Ectodermal cell (in vitro differentiated cells): ENCODE measurements around the gene ADGRD2.
"Not testable (repeated sequence)": the region's sequence is repeated elsewhere in the genome, so short reads cannot be mapped to it uniquely, and the experiment has no call there.

ENCODE experiments used
- H3K27ac ChIP-seq: 2 replicates; pipeline ENCODE4 v1.7.0; 2013; ENCODE audit warnings: mild to moderate bottlenecking, low read depth, low read length; ENCODE audit not compliant: insufficient read depth, poor library complexity, severe bottlenecking
- H3K27me3 ChIP-seq: 2 replicates; pipeline ENCODE4 v1.7.0; 2013; ENCODE audit warnings: mild to moderate bottlenecking, low read length; ENCODE audit not compliant: insufficient read depth, control insufficient read depth, poor library complexity, severe bottlenecking
- H3K36me3 ChIP-seq: one replicate; pipeline ENCODE4 v1.7.0; 2013; ENCODE audit warnings: low read length; ENCODE audit not compliant: control insufficient read depth, insufficient read depth
- H3K4me1 ChIP-seq: one replicate; pipeline ENCODE4 v1.7.0; 2013; ENCODE audit warnings: low read length; ENCODE audit not compliant: control insufficient read depth, insufficient read depth
- H3K4me3 ChIP-seq: 2 replicates; pipeline ENCODE4 v1.7.0; 2013; ENCODE audit warnings: low read depth, low read length, control low read depth; ENCODE audit not compliant: insufficient read depth
- H3K9me3 ChIP-seq: 2 replicates; pipeline ENCODE4 v1.7.0; 2013; ENCODE audit warnings: mild to moderate bottlenecking, low read length, moderate library complexity; ENCODE audit not compliant: control insufficient read depth
- WGBS, 2 experiments: methylation state at CpG; one replicate each; pipeline ENCODE4 v1.1.7; 2013; ENCODE audit warnings: missing lambda C conversion rate in 2 of 2; 5-methylcytosine and 5-hydroxymethylcytosine counted together

The ADGRD2 gene

DNA sequence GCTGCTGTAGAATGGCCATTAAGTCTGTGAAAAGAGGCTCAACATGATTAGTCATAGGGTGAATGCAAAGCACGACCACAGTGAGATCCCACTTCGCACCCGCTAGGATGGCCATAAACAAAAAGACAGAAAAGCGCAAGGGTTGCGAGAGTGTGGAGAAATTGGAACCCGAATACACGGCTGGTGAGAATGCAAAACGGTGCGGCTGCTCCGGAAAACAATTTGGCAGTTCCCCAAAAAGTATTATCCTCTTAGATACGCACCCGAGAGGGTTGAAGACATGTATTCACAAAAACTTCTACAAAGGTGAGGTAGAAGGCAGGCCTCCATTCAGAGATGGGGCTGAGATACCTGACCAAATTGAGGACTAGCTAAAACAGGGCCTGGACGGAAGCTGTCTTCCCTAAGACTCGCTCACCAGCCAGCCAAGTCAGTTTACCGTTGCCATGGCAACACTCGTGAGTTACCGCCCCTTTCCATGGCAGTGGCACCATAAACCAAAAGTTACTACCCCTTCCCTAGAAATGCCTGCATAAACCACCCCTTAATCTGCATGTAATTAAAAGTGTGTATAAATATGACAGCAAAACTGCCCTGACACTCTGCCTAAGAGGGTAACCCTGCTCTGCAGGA is 34.3 kb upstream of the ADGRD2 start:
- no peak overlapping the region for H3K27ac ChIP-seq
- no peak overlapping the region for H3K4me3 ChIP-seq
- no peaks in the 10 kb centered on the region for H3K27me3 ChIP-seq
- 80 to 81% methylated on average over 17 of the region's 17 CpGs for WGBS, 2 experiments
- H3K36me3 ChIP-seq: peaks cover 26% of the 10 kb centered on the region
- H3K9me3 ChIP-seq: no peaks in the 10 kb centered on the region
- H3K4me1 ChIP-seq: peaks cover 8% of the 10 kb centered on the region

DNA sequence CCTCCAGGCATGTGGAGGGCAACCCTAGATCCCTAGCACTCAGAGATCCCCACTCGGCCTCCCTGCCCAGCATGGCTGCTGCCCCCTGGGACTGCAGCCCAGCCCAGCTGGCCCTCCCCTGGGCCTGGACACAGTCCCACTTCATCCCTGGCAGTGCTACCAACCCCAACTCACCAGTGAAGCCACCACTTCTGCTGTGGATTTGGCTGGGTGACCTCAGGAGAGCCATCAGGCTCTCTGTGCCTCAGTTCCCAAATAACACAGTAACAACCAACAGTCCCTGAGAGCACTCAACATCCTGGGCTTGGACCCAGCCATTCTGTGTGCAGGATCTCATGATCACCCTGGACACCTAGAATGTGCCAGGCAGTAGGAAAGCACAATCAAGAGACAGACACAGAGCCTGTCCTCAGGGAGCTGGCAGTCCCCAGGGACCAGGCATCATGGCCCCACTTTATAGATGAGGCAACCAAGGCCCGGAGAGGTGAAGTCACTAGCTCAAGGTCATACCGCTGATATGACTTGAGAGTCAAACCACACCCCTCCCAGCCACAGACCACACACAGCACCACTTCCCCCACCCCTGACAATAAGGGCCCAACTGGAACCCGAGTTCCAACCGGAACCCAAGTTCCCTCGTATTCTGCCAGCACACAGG is 30.3 kb upstream of the ADGRD2 start:
- Histone ChIP-seq H3K9me3 (no peaks in the 10 kb centered on the region), H3K4me1 (no peaks in the 10 kb centered on the region), H3K27ac (no peak overlapping the region), H3K27me3 (no peaks in the 10 kb centered on the region), H3K4me3 (no peak overlapping the region), H3K36me3 (no peaks in the 10 kb centered on the region)
- 83 to 85% methylated on average over 6 of the region's 6 CpGs for WGBS, 2 experiments

- Histone ChIP-seq H3K4me1 (no peaks in the 10 kb centered on the region), H3K36me3 (no peaks in the 10 kb centered on the region), H3K27ac (no peak overlapping the region), H3K4me3 (no peak overlapping the region), H3K27me3 (no peaks in the 10 kb centered on the region), H3K9me3 (no peaks in the 10 kb centered on the region)
- 90 to 91% methylated on average over 7 of the region's 7 CpGs for WGBS, 2 experiments
Observed at GRCh38 chr9:124420991-124421543, 29.2 kb upstream of the ADGRD2 start.

DNA sequence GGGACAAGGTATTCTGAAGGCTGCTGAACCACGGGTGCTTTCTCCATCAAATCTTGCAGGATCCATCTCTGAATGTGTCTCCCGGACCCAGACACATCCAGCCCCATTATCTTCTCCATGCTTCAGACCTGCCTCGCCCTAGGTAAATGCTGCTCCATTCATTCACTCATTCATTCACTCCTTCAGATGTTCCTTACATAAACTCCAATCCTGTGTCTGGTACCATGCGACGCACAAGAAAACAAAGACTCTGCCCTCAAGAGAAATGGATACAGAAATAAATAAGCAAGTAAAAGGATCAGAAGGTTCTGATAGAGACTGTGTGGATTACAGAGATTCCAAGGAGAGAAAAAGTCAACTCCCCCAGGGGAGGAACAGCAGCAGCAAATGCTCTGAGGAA is 27.1 kb upstream of the ADGRD2 start:
- Histone ChIP-seq H3K36me3 (no peaks in the 10 kb centered on the region), H3K27ac (no peak overlapping the region), H3K9me3 (no peaks in the 10 kb centered on the region), H3K4me1 (no peaks in the 10 kb centered on the region), H3K4me3 (no peak overlapping the region), H3K27me3 (no peaks in the 10 kb centered on the region)
- WGBS, 2 experiments: 94 to 96% methylated on average over 5 of the region's 5 CpGs

DNA sequence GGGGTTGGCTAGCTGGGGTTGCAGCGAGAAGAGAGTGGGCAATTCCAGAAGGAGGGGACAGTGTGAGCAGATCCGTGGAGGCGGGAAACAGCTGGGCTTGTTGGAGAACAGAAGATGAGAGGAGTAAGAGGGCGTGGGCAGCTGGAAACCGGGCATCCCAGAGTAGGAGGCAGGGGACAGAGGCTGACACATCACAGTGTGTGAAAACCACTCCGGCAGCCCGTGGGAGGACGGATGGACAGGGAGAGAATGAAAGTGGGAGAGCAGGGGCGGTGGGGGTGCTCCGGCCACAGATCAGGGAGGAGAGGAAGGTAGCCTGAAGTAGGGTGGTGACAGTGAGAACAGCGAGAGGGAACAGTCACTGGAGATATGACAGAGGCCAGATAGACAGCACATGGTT is 26.7 kb upstream of the ADGRD2 start:
- H3K27ac ChIP-seq: no peak overlapping the region
- H3K4me3 ChIP-seq: no peak overlapping the region
- H3K4me1 ChIP-seq: no peaks in the 10 kb centered on the region
- H3K36me3 ChIP-seq: no peaks in the 10 kb centered on the region
- 73 to 75% methylated on average over 11 of the region's 11 CpGs for WGBS, 2 experiments
- H3K27me3 ChIP-seq: no peaks in the 10 kb centered on the region
- H3K9me3 ChIP-seq: no peaks in the 10 kb centered on the region

GRCh38 chr9:124425733-124426132 is 24.5 kb upstream of the ADGRD2 start:
- H3K36me3 ChIP-seq, H3K27ac ChIP-seq, H3K9me3 ChIP-seq, H3K27me3 ChIP-seq, H3K4me3 ChIP-seq, H3K4me1 ChIP-seq: not testable (repeated sequence)
- WGBS, 2 experiments: 96 to 100% methylated on average over 1 to 5 of the region's 12 CpGs

GRCh38 chr9:124426361-124426760 is 23.9 kb upstream of the ADGRD2 start:
- Histone ChIP-seq H3K27ac (no peak overlapping the region), H3K27me3 (no peaks in the 10 kb centered on the region), H3K36me3 (no peaks in the 10 kb centered on the region), H3K4me3 (no peak overlapping the region), H3K4me1 (no peaks in the 10 kb centered on the region), H3K9me3 (no peaks in the 10 kb centered on the region)
- 92 to 93% methylated on average over 7 of the region's 7 CpGs for WGBS, 2 experiments

DNA sequence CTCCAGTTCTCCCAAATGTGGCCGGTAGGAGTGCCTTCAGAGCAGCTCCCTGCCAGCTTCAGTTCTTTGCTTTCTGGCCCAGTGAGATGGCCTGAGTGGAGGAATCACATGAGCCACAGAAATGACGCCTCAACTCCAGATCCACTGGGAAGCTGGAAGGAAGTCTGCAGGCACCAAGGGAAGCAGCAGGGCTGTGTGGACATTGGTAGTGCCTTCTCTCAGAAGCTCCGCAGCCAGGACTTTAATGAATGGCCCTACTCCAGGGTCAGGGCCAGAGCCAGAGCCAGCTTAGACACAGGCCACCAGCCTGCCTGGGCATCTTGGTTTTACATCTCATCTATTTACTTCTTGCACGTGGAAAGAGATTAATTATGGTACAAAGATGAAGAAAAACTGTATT is 23.0 kb upstream of the ADGRD2 start:
- Histone ChIP-seq H3K4me3 (no peak overlapping the region), H3K4me1 (no peaks in the 10 kb centered on the region), H3K27ac (no peak overlapping the region), H3K36me3 (no peaks in the 10 kb centered on the region), H3K9me3 (no peaks in the 10 kb centered on the region), H3K27me3 (no peaks in the 10 kb centered on the region)
- 66 to 70% methylated on average over 4 of the region's 4 CpGs for WGBS, 2 experiments

DNA sequence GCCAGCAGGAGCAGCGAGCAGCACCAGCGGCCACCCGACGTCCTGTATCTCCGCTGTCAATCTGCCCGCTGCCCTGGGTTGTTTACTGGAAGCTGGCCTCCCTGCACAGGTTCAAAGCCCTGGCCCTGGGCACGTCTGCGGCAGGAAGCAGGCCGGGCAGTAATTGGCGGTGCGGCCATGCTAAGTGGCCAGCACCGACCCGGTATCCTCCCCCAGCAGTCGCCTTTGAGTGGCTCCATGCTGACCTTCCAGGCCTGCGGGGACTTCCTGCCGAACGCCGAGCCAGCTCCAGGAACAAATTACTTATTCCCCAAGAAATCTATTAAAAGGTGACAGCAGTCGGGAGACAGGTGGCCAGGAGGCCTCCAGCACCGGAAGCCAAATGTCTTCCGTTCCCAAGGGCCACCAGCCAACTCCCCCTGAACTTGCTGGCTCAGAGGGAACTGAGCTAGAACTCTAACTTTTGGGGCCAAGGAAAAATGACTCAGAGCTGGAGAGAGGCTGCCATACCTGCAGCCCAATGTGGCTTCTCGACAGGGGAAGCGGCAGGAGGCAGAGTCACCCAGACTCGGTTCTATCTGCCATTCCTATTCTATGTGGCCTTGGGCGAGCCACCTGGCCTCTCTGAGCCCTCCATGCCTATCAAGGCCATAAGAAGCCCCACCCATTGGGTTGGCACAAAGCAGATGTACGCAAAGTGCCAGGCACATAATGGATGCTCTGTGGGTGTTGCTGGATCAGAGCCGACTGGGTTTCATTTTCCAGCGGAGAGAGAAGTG is 21.3 kb upstream of the ADGRD2 start:
- no peaks in the 10 kb centered on the region for H3K9me3 ChIP-seq
- WGBS, 2 experiments: 93 to 94% methylated on average over 28 of the region's 28 CpGs
- H3K4me3 ChIP-seq: no peak overlapping the region
- H3K27ac ChIP-seq: no peak overlapping the region
- H3K27me3 ChIP-seq: no peaks in the 10 kb centered on the region
- no peaks in the 10 kb centered on the region for H3K4me1 ChIP-seq
- no peaks in the 10 kb centered on the region for H3K36me3 ChIP-seq

- Histone ChIP-seq H3K4me1 (no peaks in the 10 kb centered on the region), H3K27ac (no peak overlapping the region), H3K27me3 (no peaks in the 10 kb centered on the region), H3K36me3 (no peaks in the 10 kb centered on the region), H3K9me3 (no peaks in the 10 kb centered on the region), H3K4me3 (no peak overlapping the region)
- WGBS, 2 experiments: 89 to 93% methylated on average over 4 of the region's 4 CpGs
Observed at GRCh38 chr9:124429530-124429867, 20.8 kb upstream of the ADGRD2 start.
